GM12875 (cell line): ENCODE measurements around the gene ELMO1.

Experiments used
- H3K4me3 ChIP-seq: one replicate; pipeline ENCODE4 v1.5.1; 2011; ENCODE audit warnings: low read depth, low read length, control low read depth
- CTCF ChIP-seq: IDR thresholded peaks from 2 replicates; pipeline ENCODE4 v1.5.1; 2011; ENCODE audit warnings: low read depth, mild to moderate bottlenecking, control low read depth, inconsistent platforms, low read length, moderate library complexity, borderline replicate concordance; ENCODE audit not compliant: insufficient read depth

ELMO1 gene

DNA sequence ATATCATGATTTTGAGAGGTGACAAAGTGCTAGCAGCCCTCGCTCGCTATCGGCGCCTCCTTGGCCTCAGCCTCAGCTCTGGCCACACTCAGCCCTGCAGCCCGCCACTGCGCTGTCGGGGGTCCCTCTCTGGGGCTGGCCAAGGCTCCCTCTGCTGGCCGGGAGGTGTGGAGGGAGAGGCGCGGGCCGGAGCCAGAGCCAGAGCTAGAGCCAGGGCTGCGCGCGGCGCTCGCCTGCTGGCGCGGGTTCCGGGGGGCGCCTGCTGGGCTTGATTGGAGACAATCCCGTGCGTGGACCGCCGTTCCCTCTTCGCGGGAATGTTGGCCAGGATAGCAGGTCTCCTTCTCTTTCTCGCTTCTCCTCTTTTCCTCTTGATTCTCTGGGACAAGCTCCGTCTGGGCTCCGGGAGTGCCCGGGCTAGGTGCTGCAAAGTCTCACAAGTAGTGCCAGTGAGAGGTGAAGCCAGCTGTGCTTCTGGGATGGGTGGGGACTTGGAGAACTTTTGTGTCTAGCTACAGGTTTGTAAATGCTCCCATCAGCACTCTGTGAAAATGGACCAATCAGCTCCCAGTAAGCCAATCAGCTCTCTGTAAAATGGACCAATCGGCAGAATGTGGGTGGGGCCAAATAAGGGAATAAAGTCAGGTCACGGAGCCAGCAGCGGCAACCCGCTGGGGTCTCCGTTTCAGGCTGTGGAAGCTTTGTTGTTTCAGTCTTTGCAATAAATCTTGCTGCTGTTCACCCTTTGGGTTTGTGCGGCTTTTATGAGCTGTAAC is 43.4 kb upstream of the ELMO1 start:
- TF ChIP-seq CTCF: no peak
- no peak overlapping the region for H3K4me3 ChIP-seq

DNA sequence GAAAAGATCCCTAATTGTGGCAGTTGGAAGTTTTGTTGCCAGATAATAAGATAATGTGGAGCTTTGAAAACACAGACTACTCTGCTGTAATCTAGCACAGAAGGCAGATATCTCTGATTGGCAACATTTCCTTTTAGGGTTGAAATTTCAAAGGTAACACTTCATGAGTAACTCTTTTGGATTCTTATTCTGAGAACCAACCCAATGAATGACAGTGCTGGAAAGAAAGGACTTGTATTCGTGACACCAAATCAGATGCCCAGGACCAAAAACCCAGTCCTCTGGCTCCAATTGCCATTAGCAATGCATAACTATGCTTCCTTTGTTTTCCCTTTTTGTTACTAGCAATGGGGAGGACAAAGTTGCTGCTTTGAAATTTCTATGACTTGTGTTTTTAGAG is 41.0 kb upstream of the ELMO1 start:
- no peak for TF ChIP-seq CTCF
- H3K4me3 ChIP-seq: no peak overlapping the region

DNA sequence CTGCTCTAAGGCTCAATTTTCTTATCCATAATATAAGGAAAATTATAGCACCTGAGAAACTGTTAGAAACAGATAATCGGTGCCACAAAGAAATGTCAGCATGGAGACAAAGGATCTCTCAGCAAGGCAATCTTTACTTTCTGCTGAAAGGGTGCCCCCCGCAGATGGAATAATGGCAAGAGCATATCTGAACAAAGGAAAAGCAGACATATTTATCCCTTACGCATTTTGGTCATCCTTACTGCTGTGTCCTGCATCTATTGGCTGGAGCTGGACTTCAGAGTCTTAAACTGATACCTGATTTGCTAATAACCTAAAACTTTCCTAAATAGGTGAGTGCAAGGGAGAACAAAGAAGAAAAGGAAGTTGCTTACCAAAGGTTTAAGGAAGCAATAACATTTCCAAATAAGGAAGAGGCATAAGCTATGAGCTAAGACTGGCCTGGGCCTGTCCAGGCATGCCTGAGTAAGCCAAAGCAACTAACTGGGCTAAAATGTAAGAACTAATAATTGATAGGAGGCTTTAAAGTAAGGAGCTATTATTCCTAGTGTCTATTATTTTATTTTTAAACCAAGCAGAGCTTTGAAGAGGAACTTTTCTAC is 39.6 kb upstream of the ELMO1 start:
- TF ChIP-seq CTCF: no peak
- no peak overlapping the region for H3K4me3 ChIP-seq

GRCh38 chr7:37484426-37485073 is 35.9 kb upstream of the ELMO1 start:
- TF ChIP-seq CTCF: no peak
- no peak overlapping the region for H3K4me3 ChIP-seq

DNA sequence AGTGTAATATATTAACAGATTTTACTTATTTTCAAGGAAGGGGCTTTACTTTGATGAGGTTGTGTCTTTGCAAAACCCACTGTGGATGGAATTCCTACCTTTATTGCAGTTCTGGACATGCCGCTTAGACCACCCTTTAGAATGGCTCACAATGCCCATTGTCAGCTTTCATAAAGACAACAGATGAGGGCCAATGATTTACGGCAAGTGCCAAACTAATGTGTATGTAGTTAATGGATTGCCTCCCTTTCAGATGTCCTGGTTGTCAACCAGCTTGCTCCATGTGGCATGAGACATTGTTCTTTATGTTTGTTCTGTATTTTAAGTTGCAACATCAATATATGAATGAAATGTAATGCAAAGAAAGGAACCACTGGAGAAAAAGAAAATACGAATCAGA is 35.0 kb upstream of the ELMO1 start:
- no peak overlapping the region for H3K4me3 ChIP-seq
- TF ChIP-seq CTCF: no peak

- no peak for TF ChIP-seq CTCF
These were observed 34.3 kb upstream of the ELMO1 start for GRCh38 chr7:37482953-37483352.

More at GRCh38 chr7:37482953-37483352, 34.3 kb upstream of the ELMO1 start:
- H3K4me3 ChIP-seq: no peak overlapping the region
